Upper lobe of left lung (tissue), 6 donors: Measurements from ENCODE around the gene DDX39A. TPM values are rescaled to one million over a fixed set of nuclear protein-coding genes. Genes with fewer than 3 reads are reported as not detected.
"Not testable (repeated sequence)": the region's sequence is repeated elsewhere in the genome, so short reads cannot be mapped to it uniquely, and the experiment has no call there.

ENCODE experiments used
- ATAC-seq, 2 donors: fragments of 200-7000 bp; cut with Tn5 transposase; one replicate each; pipeline ENCODE4 v1.9.1; 2022; ENCODE audit warnings: mild to moderate bottlenecking in 2 of 2, moderate library complexity in 2 of 2; ENCODE audit not compliant: low FRiP score in 2 of 2
- DNase-seq, 2 donors: peaks; one replicate each; pipeline ENCODE4 v3.0.0-alpha.2; 2019 to 2020
- H3K27ac ChIP-seq, 4 donors: fragments of 200-600 bp; sonication (generic); one replicate each; pipeline ENCODE4 v1.5.1; 2016 to 2019
- H3K27me3 ChIP-seq, 4 donors: fragments of 200-600 bp; sonication (generic); one replicate each; pipeline ENCODE4 v1.5.1; 2017 to 2019
- H3K36me3 ChIP-seq, 4 donors: fragments of 200-600 bp; sonication (generic); one replicate each; pipeline ENCODE4 v1.5.1; 2016 to 2019
- H3K4me1 ChIP-seq, 4 donors: fragments of 200-600 bp; sonication (generic); one replicate each; pipeline ENCODE4 v1.5.1; 2018 to 2019
- H3K4me3 ChIP-seq, 4 donors: fragments of 200-600 bp; sonication (generic); one replicate each; pipeline ENCODE4 v1.5.1; 2017 to 2019; ENCODE audit warnings: mild to moderate bottlenecking in 2 of 4, moderate library complexity in 1 of 4
- H3K9me3 ChIP-seq, 4 donors: fragments of 200-600 bp; sonication (generic); one replicate each; pipeline ENCODE4 v1.5.1; 2018 to 2019
- EP300 ChIP-seq, 4 donors: sonication (generic); formaldehyde crosslinking; IDR thresholded peaks; one replicate each; pipeline ENCODE4 v1.5.1; 2017; ENCODE audit warnings: antibody characterized with exemption in 4 of 4, control low read depth in 2 of 4
- POLR2A ChIP-seq, 4 donors: fragments of 450-650 bp; IDR thresholded peaks; one replicate each; pipeline ENCODE4 v1.5.1; 2016 to 2017; ENCODE audit warnings: antibody characterized with exemption in 4 of 4, mild to moderate bottlenecking in 2 of 4
- POLR2AphosphoS5 ChIP-seq, 2 donors: sonication (generic); formaldehyde crosslinking; IDR thresholded peaks; one replicate each; pipeline ENCODE4 v1.5.1; 2017; ENCODE audit warnings: antibody characterized with exemption in 2 of 2
- WGBS, 2 donors: methylation state at CpG; one replicate each; pipeline ENCODE4 v1.1.5; 2017 to 2018; 5-methylcytosine and 5-hydroxymethylcytosine counted together
- total RNA-seq, 6 donors: library from RNA; depleted of rRNA in 4 of 6; stranded (reverse); fragments of >200 nt in 4 of 6; gene quantifications; one replicate each; pipeline versions ENCODE4 v1.1.0 to v1.2.1, GENCODE V29; 2016 to 2021
- TF ChIP-seq, protein P1 (sequence below), 6 experiments: fragments of 450-650 bp in 4 of 6; fragments of 200-600 bp in 2 of 6; sonication (generic) in 2 of 6; IDR thresholded peaks; one replicate each; pipeline ENCODE4 v1.5.1; 2016 to 2019; ENCODE audit warnings: antibody characterized with exemption in 6 of 6
- donor health status: DM: no; HTN: no; CAD: no; lungs with moderate emphysema.
- donor health status: DM: no; HTN: yes; CAD: no; lungs with severe emphysema.

DDX39A gene
- total RNA-seq, 6 donors from 2014 or later: 47.6 to 189 (median 86.0) TPM

DNA sequence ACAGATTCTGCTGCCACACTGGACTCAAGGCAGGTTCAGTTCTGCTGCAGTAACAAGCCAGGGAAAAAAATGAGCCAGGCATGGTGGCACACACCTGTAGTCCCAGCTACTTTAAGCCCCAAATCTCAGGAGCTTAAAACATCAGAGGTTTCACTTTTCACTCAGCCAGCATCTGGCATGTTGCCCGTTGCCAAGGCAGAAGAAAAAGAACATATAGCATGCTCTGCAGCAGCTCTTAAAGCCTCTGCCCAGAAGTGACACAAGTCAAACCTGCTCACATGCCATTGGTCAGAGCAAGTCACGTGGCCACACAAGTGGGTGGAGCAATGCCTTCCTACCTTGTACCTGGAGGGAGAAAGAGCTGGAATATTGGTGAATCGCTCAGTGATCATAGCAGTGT lies 52.6 kb downstream of the DDX39A start:
- 16 to 29% methylated on average over 3 of the region's 3 CpGs for WGBS, 2 donors
- peaks cover 54 to 76% (median 58%) of the 10 kb centered on the region in 4 donors for H3K4me1 ChIP-seq
- peak; percentile 60 to 71 for ATAC-seq

DNA sequence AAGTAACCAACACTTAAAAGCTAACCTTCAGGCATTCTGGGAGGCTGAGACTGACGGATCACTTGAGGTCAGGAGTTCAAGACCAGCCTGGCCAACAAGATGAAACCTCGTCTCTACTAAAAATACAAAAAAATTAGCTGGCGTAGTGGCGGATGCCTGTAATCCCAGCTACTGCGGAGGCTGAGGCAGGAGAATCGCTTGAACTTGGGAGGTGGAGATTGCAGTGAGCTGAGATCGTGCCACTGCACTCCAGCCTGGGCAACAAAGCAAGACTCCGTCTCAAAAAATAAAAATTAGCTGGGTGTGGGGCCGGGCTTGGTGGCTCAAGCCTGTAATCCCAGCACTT lies 55.1 kb downstream of the DDX39A start:
- Histone ChIP-seq H3K4me1 (peaks cover 36 to 52% (median 41%) of the 10 kb centered on the region in 4 donors), H3K27ac (peak overlapping the region; percentile 80 to 91 (median 86))
- H3K4me3 ChIP-seq, ATAC-seq, H3K36me3 ChIP-seq, DNase-seq, H3K27me3 ChIP-seq, H3K9me3 ChIP-seq: not testable (repeated sequence)
- WGBS, 2 donors: 74 to 75% methylated on average over 9 of the region's 9 CpGs

More for the DNA sequence above, 52.6 kb downstream of the DDX39A start:
- TF ChIP-seq POLR2A (IDR thresholded peaks at IDR 0.05): no peak
- TF ChIP-seq EP300 (IDR thresholded peaks at IDR 0.05): no peak
- TF ChIP-seq POLR2AphosphoS5 (IDR thresholded peaks at IDR 0.05): peak in 1 of 2 donors; percentile 48
- TF ChIP-seq, protein P1, sequence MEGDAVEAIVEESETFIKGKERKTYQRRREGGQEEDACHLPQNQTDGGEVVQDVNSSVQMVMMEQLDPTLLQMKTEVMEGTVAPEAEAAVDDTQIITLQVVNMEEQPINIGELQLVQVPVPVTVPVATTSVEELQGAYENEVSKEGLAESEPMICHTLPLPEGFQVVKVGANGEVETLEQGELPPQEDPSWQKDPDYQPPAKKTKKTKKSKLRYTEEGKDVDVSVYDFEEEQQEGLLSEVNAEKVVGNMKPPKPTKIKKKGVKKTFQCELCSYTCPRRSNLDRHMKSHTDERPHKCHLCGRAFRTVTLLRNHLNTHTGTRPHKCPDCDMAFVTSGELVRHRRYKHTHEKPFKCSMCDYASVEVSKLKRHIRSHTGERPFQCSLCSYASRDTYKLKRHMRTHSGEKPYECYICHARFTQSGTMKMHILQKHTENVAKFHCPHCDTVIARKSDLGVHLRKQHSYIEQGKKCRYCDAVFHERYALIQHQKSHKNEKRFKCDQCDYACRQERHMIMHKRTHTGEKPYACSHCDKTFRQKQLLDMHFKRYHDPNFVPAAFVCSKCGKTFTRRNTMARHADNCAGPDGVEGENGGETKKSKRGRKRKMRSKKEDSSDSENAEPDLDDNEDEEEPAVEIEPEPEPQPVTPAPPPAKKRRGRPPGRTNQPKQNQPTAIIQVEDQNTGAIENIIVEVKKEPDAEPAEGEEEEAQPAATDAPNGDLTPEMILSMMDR (IDR thresholded peaks at IDR 0.05): no peak
- Histone ChIP-seq H3K4me3 (no peak overlapping the region), H3K27ac (peak overlapping the region; percentile 44 to 81 (median 50)), H3K36me3 (no peaks in the 10 kb centered on the region), H3K9me3 (no peaks in the 10 kb centered on the region), H3K27me3 (no peaks in the 10 kb centered on the region)
- peak in 1 of 2 donors; percentile 96 for DNase-seq

- peak overlapping the region; percentile 80 to 91 (median 86) for H3K27ac ChIP-seq
- TF ChIP-seq, protein P1 (IDR thresholded peaks at IDR 0.05): no peak
- TF ChIP-seq EP300 (IDR thresholded peaks at IDR 0.05): no peak
- peak in 1 of 2 donors; percentile 44 for TF ChIP-seq POLR2AphosphoS5 (IDR thresholded peaks at IDR 0.05)
- TF ChIP-seq POLR2A (IDR thresholded peaks at IDR 0.05): peak in 1 of 4 donors; percentile 32
- ATAC-seq: peak; percentile 79 to 85
- H3K36me3 ChIP-seq: no peaks in the 10 kb centered on the region
- no peaks in the 10 kb centered on the region for H3K27me3 ChIP-seq
- no peaks in the 10 kb centered on the region for H3K9me3 ChIP-seq
- H3K4me3 ChIP-seq: peak overlapping the region in 3 of 4 donors; percentile 32 to 50 (median 48)
- peak; percentile 87 to 88 for DNase-seq
- 6 to 10% methylated on average over 26 to 27 of the region's 35 CpGs for WGBS, 2 donors
- H3K4me1 ChIP-seq: peaks cover 36 to 48% (median 40%) of the 10 kb centered on the region in 4 donors
These were observed 55.7 kb downstream of the DDX39A start for GRCh38 chr19:14363183-14364097.

- peaks cover 30 to 36% (median 34%) of the 10 kb centered on the region in 4 donors for H3K4me1 ChIP-seq
- peak overlapping the region in 2 of 4 donors; percentile 12 to 86 for H3K27ac ChIP-seq
- H3K9me3 ChIP-seq: no peaks in the 10 kb centered on the region
- 61 to 67% methylated on average over 7 of the region's 7 CpGs for WGBS, 2 donors
- DNase-seq (no peak), ATAC-seq (peak in 1 of 2 donors; percentile 38)
- H3K27me3 ChIP-seq: no peaks in the 10 kb centered on the region
- TF ChIP-seq EP300 (IDR thresholded peaks at IDR 0.05): no peak
- TF ChIP-seq, protein P1 (IDR thresholded peaks at IDR 0.05): no peak
- TF ChIP-seq POLR2AphosphoS5 (IDR thresholded peaks at IDR 0.05): no peak
- no peak for TF ChIP-seq POLR2A (IDR thresholded peaks at IDR 0.05)
- H3K4me3 ChIP-seq: no peak overlapping the region
- H3K36me3 ChIP-seq: no peaks in the 10 kb centered on the region
These were observed 57.3 kb downstream of the DDX39A start for GRCh38 chr19:14361824-14362223.

Other genes starting within 250 kb of the DDX39A start
- 10 to 100 TPM; 23.5 to 33.2 (median 27.4) TPM for gene ADGRL1, start 213.2 kb downstream of the DDX39A start, total RNA-seq
- 100 to 1,000 TPM; 123 to 259 (median 227) TPM for gene ADGRE5, start 37.9 kb downstream of the DDX39A start, total RNA-seq
- gene PKN1, start 14.0 kb upstream of the DDX39A start, total RNA-seq: 100 to 1,000 TPM in 5 of 6 donors, 10 to 100 TPM in 1; 95.2 to 278 (median 200) TPM
- 1 to 10 TPM in 2 of 6 donors, under 1 TPM in 1, not detected in 3; 0.59 to 3.9 (median 1.7) TPM for gene PTGER1, start 56.0 kb upstream of the DDX39A start, total RNA-seq
- 100 to 1,000 TPM; 103 to 283 (median 152) TPM for gene GIPC1, start 76.8 kb upstream of the DDX39A start, total RNA-seq
- 100 to 1,000 TPM in 3 of 6 donors, 10 to 100 TPM in 3; 33.5 to 137 (median 101) TPM for gene DNAJB1, start 99.1 kb upstream of the DDX39A start, total RNA-seq
- 100 to 1,000 TPM in 2 of 6 donors, 10 to 100 TPM in 4; 54.0 to 124 (median 80.6) TPM for gene TECR, start 110.3 kb upstream of the DDX39A start, total RNA-seq
- gene NDUFB7, start 152.7 kb upstream of the DDX39A start, total RNA-seq: 100 to 1,000 TPM; 124 to 350 (median 171) TPM
- gene CLEC17A, start 163.7 kb upstream of the DDX39A start, total RNA-seq: not detected